NCI-H1092 (cell line): ENCODE results near the gene NPFF.

Experiments
- DNase-seq: peaks from one replicate; lab custom pipeline; 2025; lab: John Stamatoyannopoulos, UW

The NPFF gene

GRCh38 chr12:53474819-53475218 is 32.5 kb downstream of the NPFF start:
- no peak for DNase-seq

DNA sequence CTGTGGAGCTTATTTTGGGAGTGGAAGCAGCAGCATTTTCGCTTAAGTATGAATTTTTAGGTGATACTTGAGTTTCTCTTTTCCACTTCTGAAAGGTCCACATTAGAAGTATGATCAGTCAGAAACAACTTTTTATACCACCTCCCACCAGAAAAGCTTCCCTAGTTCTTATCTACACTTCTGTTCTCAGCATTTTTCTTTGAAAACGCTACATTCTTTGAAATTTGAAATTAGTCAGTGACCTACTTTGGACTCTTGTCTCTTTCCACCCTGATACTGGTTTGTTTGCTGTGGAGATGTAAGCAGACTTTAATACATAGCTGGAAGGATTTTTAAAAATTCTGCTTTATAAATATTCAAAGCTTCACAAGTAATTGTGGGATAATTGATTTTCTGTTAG is 33.2 kb downstream of the NPFF start:
- DNase-seq: no peak

DNA sequence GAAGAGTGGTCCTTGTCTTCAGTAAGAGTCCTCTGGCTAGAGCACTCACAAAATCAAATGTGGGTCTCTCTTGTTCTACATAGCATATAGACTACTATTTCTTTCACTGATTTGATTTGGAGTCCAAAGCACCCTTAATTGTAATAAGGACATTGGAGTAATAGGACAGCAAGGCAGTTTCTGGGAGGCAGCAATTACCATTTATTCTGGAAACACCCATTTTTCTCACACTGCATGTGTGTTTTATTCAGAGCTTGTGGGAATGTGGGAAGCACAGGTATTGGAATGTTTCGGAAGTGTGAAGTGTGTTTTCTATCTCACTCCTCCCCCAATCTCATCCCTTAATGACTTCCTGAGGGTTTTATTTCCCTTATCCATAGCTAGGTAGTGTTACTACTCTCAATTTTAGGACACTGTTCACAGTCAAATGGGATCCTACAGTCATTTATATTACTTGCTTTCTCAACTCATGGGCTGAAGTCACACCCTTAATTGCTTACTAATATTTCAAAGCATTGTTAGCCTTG is 35.2 kb downstream of the NPFF start:
- DNase-seq: no peak

DNA sequence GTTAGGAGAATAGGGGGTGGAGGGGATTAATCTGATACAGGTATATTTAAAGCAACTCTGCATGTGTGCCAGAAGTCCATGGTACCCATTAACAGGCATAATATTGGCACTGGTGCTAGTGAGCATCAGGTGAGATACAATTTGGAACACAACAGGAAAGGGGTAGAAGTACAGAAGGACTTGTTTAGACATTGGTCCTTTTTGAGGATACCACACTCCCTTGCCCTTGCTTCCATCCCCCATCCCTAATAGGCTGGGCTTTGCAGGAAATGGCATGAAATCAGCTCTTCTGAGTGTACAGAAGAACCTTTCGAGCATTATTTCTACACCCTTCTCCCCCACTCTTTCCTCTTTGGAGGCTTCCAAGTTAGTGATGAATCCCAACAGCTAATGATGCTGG is 39.0 kb downstream of the NPFF start:
- DNase-seq: no peak

DNA sequence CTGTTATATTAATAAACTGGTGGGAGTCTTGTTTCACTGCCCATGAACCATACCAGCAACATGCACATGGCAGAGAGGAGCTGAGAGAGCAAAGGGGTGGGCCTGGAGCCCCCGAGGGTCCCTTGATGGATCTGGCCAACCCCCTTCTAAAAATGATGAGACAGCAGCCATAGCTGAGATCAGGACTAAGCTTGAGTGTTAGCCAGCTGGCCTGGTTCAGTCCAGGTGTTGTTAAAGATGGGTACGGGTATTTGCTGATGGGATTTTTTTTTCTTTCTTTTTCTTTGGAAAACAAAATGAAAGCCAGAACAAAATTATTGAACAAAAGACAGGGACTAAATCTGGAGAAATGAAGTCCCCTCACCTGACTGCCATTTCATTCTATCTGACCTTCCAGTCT is 39.4 kb downstream of the NPFF start:
- no peak for DNase-seq

DNA sequence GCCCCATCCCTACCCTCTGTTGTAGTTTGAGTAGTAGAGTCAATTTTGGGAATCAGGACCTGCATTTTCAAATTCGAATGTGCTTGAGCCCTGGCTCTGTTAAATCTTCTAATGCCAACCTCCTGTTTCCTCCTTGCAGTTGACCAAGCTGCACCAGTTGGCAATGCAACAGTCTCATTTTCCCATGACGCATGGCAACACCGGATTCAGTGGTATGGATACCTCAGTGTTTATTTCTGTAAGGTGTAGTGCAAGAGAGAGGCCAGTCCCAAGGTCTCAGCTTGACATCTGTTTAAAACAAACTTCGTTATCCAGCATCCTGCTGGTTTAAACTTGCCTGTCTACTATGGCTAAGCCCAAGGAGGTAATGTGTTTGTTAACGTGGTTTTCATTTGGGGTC is 40.2 kb downstream of the NPFF start:
- DNase-seq: no peak

DNA sequence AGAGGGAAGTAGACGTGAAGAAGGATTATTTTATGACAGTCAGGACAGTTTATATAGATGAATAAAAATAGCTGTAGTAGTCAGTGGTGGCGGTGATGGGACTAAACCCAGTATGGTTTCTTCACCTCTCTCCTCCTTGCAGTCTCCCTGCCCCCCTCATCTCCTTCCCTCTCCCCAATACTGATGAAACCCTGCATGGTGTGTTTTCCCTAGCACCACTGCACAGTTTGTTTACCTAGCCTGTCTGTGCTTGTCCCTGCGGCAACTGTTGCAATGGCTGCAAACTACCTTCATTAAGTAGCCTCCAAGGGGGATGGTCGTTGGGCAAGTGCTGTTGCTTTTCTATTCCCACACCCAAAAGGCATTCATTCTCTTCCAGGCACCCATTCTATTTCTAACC is 40.6 kb downstream of the NPFF start:
- no peak for DNase-seq

DNA sequence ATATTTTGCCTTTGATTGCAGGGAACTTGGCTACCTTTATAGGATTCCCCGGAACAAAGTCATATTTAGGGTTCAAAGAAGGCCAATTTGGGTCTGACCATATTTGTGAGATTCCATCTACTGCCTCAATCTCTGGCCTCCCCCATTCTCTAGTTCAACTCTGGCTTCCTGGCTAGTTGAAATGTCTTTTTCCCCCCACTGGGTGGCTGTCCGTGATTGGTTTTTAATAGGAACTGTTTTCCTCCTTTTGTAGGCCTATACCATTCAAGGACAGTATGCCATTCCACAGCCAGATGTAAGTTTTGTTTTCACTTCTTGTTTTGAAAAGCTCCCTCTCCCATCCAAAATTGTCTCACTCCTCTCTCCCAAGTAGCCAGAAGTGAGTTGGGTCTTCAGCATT is 41.6 kb downstream of the NPFF start:
- no peak for DNase-seq

DNA sequence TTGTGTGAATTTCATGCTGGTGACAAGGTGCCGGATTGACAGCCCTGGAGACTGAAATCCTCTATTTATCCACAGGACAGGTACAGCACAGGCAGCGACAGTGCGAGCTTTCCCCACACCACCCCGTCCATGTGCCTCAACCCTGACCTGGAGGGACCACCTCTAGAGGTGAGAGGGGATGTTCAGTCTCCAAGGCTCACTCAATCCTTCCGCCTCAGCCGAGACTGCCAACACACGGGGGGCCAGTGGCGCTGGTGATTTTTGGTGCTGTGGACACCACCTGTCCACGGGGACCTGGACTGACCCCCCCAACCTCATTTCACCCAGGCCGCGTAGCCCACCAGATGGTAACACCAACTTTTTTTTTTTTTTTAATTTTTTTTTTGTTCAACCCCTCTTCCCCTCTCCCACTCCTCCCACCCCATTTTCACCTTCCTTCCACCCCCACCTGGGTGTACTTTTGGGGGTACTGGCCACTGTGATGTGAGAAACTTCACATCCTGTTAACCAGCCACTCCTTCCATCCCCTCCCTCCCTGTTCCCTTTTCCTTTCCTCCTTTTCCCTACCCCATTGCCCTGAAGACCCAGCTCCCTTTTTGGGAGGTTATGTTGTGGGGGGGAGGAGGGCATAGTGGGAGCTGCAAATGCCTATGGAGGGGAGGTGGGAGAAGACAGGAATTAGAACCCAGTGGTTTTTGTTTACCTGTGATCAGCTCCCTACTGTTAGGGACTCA is 42.4 kb downstream of the NPFF start:
- no peak for DNase-seq

- DNase-seq: no peak
These were observed 43.3 kb downstream of the NPFF start for GRCh38 chr12:53463802-53464560.

DNA sequence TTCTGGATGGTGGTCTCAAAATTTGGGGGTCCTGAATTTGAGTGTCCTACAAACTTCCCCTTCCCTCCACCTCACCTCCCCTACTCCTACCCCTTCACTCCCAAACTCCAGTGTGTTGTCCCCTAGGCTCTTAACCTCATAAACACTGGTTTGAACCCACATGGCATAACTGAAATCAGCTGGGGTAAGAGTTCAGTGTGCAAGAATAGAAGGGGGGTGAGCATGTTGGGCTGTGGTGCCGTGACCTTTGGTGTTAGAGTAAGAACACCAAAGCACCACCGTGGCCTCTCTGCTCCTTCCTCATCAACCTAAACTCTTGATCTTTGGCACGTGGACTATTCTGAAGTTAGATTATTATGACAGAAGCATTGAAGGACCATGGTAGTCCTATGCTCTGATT is 44.3 kb downstream of the NPFF start:
- no peak for DNase-seq

DNA sequence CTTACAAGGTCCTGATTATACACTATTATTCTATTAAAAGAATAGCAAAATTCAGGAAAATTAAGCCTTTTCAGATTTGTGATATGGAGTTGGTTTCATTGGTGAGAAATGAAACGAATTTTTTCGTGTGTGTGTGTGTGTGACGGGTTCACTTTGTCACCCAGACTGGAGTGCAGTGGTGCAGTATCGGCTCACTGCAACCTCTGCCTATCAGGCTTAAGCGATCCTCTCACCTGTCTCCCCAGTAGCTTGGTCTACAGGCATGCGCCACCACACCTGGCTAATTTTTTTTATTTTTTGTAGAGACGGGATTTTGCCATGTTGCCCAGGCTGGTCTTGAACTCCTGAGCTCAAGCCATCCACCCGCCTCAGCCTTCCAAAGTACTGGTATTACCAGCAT is 45.7 kb downstream of the NPFF start:
- DNase-seq: no peak

GRCh38 chr12:53461059-53461458 is 46.2 kb downstream of the NPFF start:
- no peak for DNase-seq

DNA sequence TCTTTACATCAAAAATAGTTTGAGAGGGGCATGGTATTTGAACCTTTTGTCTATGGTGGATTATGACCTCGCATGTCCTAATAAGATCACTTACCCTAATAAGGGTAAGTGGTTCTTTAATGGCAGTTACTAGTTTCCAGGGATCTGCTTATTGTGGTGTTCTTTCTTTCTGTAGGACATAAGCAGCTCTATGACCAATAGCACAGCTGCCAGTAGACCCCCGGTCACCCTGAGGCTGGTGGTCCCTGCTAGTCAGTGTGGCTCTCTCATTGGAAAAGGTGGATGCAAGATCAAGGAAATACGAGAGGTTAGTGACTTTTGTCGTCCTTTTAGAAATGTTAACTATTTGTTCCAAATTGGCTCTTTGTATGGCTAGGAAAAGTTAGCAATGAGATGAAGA is 48.2 kb downstream of the NPFF start:
- no peak for DNase-seq
